GM19099 (cell line): ENCODE measurements around the gene OR51G1.

Source experiments
- POLR2A ChIP-seq: IDR thresholded peaks from 3 replicates; pipeline ENCODE4 v1.6.1; 2011; ENCODE audit warnings: low read depth; ENCODE audit not compliant: insufficient read length; ENCODE audit errors: extremely low read depth

The OR51G1 gene

GRCh38 chr11:4882543-4882942 lies 41.6 kb downstream of the OR51G1 start:
- TF ChIP-seq POLR2A = no peak

- TF ChIP-seq POLR2A = no peak
Measured at GRCh38 chr11:4881860-4882500, 42.2 kb downstream of the OR51G1 start, which contains the start of gene OR51T1. Gene OR51T1 (plus strand): TSS chr11:4881900. CDS start chr11:4881900, 0 bp downstream.

GRCh38 chr11:4881188-4881587 lies 43.0 kb downstream of the OR51G1 start:
- no peak for TF ChIP-seq POLR2A
